Measurements from ENCODE around the gene TAP2. TPM values are rescaled to one million over a fixed set of nuclear protein-coding genes. Genes with fewer than 3 reads are reported as not detected.
A peak's percentile ranks its signal among the peaks of the same experiment; 100 is the strongest.

TAP2 gene
- polyA plus RNA-seq, 3 donors: 8.3 to 29.4 (median 17.8) TPM

- WGBS, 3 donors: 75 to 88% (median 81%) methylated on average over 14 of the region's 14 CpGs
- no peak overlapping the region for H3K27ac ChIP-seq (ENCODE audit: low read depth, low read length)
These were observed 18.8 kb upstream of the TAP2 start for GRCh38 chr6:32857156-32857891.

GRCh38 chr6:32855467-32856174 lies 17.1 kb upstream of the TAP2 start:
- no peak overlapping the region for H3K27ac ChIP-seq (ENCODE audit: low read depth, low read length)
- 81 to 86% (median 84%) methylated on average over 8 of the region's 8 CpGs for WGBS, 3 donors

GRCh38 chr6:32854376-32855178 lies 16.0 kb upstream of the TAP2 start:
- WGBS, 3 donors: 4 to 19% (median 5%) methylated on average over 24 of the region's 24 CpGs
- peak overlapping the region; percentile 19 for H3K27ac ChIP-seq (ENCODE audit: low read depth, low read length)

- H3K27ac ChIP-seq (ENCODE audit: low read depth, low read length): peak within 1 kb of the TSS; percentile 98
- 0 to 1% (median 0%) methylated on average over 64 to 68 of the region's 68 CpGs for whole genome bisulfite sequencing, 3 donors
These were observed 15.2 kb upstream of the TAP2 start, which contains the start of the genes PSMB9 and TAP1 for GRCh38 chr6:32853541-32854375. Gene PSMB9 (plus strand): TSS chr6:32854192. CDS start chr6:32854230, 38 bp downstream. Gene TAP1 (minus strand): TSS chr6:32853704. CDS start chr6:32853636, 68 bp downstream.

GRCh38 chr6:32852844-32853540 lies 14.5 kb upstream of the TAP2 start:
- 0% methylated on average over 40 to 41 of the region's 41 CpGs for WGBS, 3 donors
- H3K27ac ChIP-seq (ENCODE audit: low read depth, low read length): peak overlapping the region; percentile 98

- WGBS, 3 donors: 45 to 51% (median 45%) methylated on average over 23 of the region's 23 CpGs
- peak overlapping the region; percentile 98 for H3K27ac ChIP-seq (ENCODE audit: low read depth, low read length)
These were observed 13.7 kb upstream of the TAP2 start for GRCh38 chr6:32852018-32852843.

- 83 to 94% (median 89%) methylated on average over 4 of the region's 4 CpGs for WGBS, 3 donors
These were observed 12.5 kb upstream of the TAP2 start for GRCh38 chr6:32851025-32851424.

GRCh38 chr6:32849126-32849525 lies 10.6 kb upstream of the TAP2 start:
- no peak overlapping the region for H3K27ac ChIP-seq (ENCODE audit: low read depth, low read length)
- 76 to 80% (median 78%) methylated on average over 6 of the region's 6 CpGs for WGBS, 3 donors

More at GRCh38 chr6:32851025-32851424, 12.5 kb upstream of the TAP2 start:
- H3K27ac ChIP-seq (ENCODE audit: low read depth, low read length): no peak overlapping the region

GRCh38 chr6:32847795-32848194 lies 9.3 kb upstream of the TAP2 start:
- 90 to 91% (median 91%) methylated on average over 8 of the region's 8 CpGs for WGBS, 3 donors
- H3K27ac ChIP-seq (ENCODE audit: low read depth, low read length): no peak overlapping the region

GRCh38 chr6:32847004-32847403 lies 8.5 kb upstream of the TAP2 start:
- no peak overlapping the region for H3K27ac ChIP-seq (ENCODE audit: low read depth, low read length)
- 88 to 93% (median 93%) methylated on average over 10 of the region's 10 CpGs for WGBS, 3 donors

- WGBS, 3 donors: 40 to 74% (median 55%) methylated on average over 10 of the region's 10 CpGs
- no peak overlapping the region for H3K27ac ChIP-seq (ENCODE audit: low read depth, low read length)
These were observed 6.9 kb upstream of the TAP2 start for GRCh38 chr6:32845384-32845884.

GRCh38 chr6:32844839-32845383 lies 6.4 kb upstream of the TAP2 start:
- 12 to 32% (median 19%) methylated on average over 18 to 19 of the region's 19 CpGs for WGBS, 3 donors
- H3K27ac ChIP-seq (ENCODE audit: low read depth, low read length): no peak overlapping the region

GRCh38 chr6:32843979-32844838 lies 5.7 kb upstream of the TAP2 start, which contains the start of gene PSMB8:
Gene PSMB8 (minus strand): TSS chr6:32844047. CDS start chr6:32843996, 51 bp downstream.
- 0 to 1% (median 0%) methylated on average over 40 of the region's 40 CpGs for WGBS, 3 donors

GRCh38 chr6:32843331-32843978 lies 4.9 kb upstream of the TAP2 start:
- WGBS, 3 donors: 3 to 9% (median 4%) methylated on average over 28 of the region's 28 CpGs
- peak overlapping the region; percentile 99 for H3K27ac ChIP-seq (ENCODE audit: low read depth, low read length)

More at GRCh38 chr6:32843979-32844838, 5.7 kb upstream of the TAP2 start, which contains the start of gene PSMB8:
- H3K27ac ChIP-seq (ENCODE audit: low read depth, low read length): peak within 1 kb of the TSS; percentile 99

GRCh38 chr6:32842690-32843089 lies 4.2 kb upstream of the TAP2 start:
- no peak overlapping the region for H3K27ac ChIP-seq (ENCODE audit: low read depth, low read length)
- 75 to 90% (median 77%) methylated on average over 8 of the region's 8 CpGs for WGBS, 3 donors
